Ishikawa (cell line): ENCODE results near the gene CLEC3B.

ENCODE experiments used
- CEBPB ChIP-seq: IDR thresholded peaks from 2 replicates; pipeline ENCODE4 v1.6.1; 2012
- CREB1 ChIP-seq: IDR thresholded peaks from 2 replicates; pipeline ENCODE4 v1.6.1; 2012; ENCODE audit warnings: low read depth
- EGR1 ChIP-seq: IDR thresholded peaks from 2 replicates; pipeline ENCODE4 v1.6.1; 2012
- EP300 ChIP-seq: IDR thresholded peaks from 2 replicates; pipeline ENCODE4 v1.6.1; 2012; ENCODE audit warnings: borderline replicate concordance
- FOXM1 ChIP-seq: IDR thresholded peaks from 2 replicates; pipeline ENCODE4 v1.6.1; 2012; ENCODE audit warnings: low read depth, borderline replicate concordance
- NFIC ChIP-seq: IDR thresholded peaks from 2 replicates; pipeline ENCODE4 v1.6.1; 2012
- RAD21 ChIP-seq: IDR thresholded peaks from 2 replicates; pipeline ENCODE4 v1.6.1; 2012; ENCODE audit warnings: low read depth
- TAF1 ChIP-seq: IDR thresholded peaks from 2 replicates; pipeline ENCODE4 v1.6.1; 2012; ENCODE audit warnings: low read depth, mild to moderate bottlenecking
- TCF12 ChIP-seq: IDR thresholded peaks from 2 replicates; pipeline ENCODE4 v1.6.1; 2012; ENCODE audit warnings: low read depth
- TEAD4 ChIP-seq: IDR thresholded peaks from 2 replicates; pipeline ENCODE4 v1.6.1; 2012
- YY1 ChIP-seq: IDR thresholded peaks from 2 replicates; pipeline ENCODE4 v1.6.1; 2012; ENCODE audit warnings: low read depth
- ZBTB7A ChIP-seq: IDR thresholded peaks from 2 replicates; pipeline ENCODE4 v1.6.1; 2012; ENCODE audit warnings: low read depth
- TF ChIP-seq, protein P1 (sequence below): IDR thresholded peaks from 2 replicates; pipeline ENCODE4 v1.6.1; 2012
- TF ChIP-seq, protein P2 (sequence below): IDR thresholded peaks from 2 replicates; pipeline ENCODE4 v1.6.1; 2012; ENCODE audit warnings: low read depth, mild to moderate bottlenecking
- TF ChIP-seq, protein P3 (sequence below): IDR thresholded peaks from 2 replicates; pipeline ENCODE4 v1.6.1; 2012

The CLEC3B gene, protein sequence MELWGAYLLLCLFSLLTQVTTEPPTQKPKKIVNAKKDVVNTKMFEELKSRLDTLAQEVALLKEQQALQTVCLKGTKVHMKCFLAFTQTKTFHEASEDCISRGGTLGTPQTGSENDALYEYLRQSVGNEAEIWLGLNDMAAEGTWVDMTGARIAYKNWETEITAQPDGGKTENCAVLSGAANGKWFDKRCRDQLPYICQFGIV

DNA sequence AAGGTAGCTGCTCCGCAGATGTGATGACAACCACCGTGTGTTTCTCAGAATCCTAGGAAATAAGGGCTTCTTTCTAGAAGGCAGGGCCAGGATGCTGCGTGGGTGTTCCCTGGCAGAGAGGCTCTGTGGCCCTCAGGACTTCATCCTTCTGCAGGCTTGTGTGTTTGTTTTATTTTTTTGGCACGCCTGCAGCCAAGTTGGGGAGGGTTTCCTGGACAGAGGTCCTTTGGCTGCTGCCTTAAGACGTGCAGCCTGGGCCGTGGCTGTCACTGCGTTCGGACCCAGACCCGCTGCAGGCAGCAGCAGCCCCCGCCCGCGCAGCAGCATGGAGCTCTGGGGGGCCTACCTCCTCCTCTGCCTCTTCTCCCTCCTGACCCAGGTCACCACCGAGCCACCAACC lies at the start of gene CLEC3B:
Gene CLEC3B (plus strand): TSS at position 266 of the 400 bp plus-strand sequence. CDS start 60 bp downstream, at position 326.
- TF ChIP-seq ZBTB7A: no peak
- TF ChIP-seq, protein P1, sequence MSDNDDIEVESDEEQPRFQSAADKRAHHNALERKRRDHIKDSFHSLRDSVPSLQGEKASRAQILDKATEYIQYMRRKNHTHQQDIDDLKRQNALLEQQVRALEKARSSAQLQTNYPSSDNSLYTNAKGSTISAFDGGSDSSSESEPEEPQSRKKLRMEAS: no peak
- TF ChIP-seq CREB1: no peak
- TF ChIP-seq NFIC: no peak
- TF ChIP-seq, protein P2, sequence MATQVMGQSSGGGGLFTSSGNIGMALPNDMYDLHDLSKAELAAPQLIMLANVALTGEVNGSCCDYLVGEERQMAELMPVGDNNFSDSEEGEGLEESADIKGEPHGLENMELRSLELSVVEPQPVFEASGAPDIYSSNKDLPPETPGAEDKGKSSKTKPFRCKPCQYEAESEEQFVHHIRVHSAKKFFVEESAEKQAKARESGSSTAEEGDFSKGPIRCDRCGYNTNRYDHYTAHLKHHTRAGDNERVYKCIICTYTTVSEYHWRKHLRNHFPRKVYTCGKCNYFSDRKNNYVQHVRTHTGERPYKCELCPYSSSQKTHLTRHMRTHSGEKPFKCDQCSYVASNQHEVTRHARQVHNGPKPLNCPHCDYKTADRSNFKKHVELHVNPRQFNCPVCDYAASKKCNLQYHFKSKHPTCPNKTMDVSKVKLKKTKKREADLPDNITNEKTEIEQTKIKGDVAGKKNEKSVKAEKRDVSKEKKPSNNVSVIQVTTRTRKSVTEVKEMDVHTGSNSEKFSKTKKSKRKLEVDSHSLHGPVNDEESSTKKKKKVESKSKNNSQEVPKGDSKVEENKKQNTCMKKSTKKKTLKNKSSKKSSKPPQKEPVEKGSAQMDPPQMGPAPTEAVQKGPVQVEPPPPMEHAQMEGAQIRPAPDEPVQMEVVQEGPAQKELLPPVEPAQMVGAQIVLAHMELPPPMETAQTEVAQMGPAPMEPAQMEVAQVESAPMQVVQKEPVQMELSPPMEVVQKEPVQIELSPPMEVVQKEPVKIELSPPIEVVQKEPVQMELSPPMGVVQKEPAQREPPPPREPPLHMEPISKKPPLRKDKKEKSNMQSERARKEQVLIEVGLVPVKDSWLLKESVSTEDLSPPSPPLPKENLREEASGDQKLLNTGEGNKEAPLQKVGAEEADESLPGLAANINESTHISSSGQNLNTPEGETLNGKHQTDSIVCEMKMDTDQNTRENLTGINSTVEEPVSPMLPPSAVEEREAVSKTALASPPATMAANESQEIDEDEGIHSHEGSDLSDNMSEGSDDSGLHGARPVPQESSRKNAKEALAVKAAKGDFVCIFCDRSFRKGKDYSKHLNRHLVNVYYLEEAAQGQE: no peak
- no peak for TF ChIP-seq EGR1
- no peak for TF ChIP-seq FOXM1
- no peak for TF ChIP-seq YY1
- TF ChIP-seq, protein P3, sequence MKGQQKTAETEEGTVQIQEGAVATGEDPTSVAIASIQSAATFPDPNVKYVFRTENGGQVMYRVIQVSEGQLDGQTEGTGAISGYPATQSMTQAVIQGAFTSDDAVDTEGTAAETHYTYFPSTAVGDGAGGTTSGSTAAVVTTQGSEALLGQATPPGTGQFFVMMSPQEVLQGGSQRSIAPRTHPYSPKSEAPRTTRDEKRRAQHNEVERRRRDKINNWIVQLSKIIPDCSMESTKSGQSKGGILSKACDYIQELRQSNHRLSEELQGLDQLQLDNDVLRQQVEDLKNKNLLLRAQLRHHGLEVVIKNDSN: no peak
- TF ChIP-seq TAF1: no peak
- no peak for TF ChIP-seq CEBPB
- no peak for TF ChIP-seq TEAD4
- TF ChIP-seq EP300: no peak
- TF ChIP-seq RAD21: no peak
- no peak for TF ChIP-seq TCF12

DNA sequence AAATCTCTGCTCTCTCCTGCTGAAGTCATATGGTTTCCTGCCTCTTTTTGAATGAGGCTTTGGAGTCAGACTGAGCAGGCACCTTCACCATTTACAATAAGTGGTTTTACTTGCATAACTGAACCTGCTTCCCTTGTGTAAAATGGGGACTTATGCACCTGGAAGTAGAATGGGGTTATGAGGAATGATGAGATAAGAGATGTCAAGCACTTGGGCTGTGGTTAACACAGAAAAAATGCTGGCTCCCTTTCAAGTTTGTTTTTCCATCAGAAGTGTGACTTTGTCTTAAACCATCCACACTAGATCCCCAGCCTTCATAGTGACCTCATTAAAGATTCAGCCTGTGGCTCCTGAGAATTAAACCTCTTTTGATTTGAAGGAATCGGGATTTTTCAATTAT lies 44.9 kb upstream of the CLEC3B start:
- no peak for TF ChIP-seq TAF1
- TF ChIP-seq ZBTB7A: no peak
- no peak for TF ChIP-seq TEAD4
- TF ChIP-seq FOXM1: no peak
- TF ChIP-seq RAD21: no peak
- TF ChIP-seq TCF12: no peak
- TF ChIP-seq EGR1: no peak
- TF ChIP-seq, protein P2: no peak
- no peak for TF ChIP-seq CREB1
- no peak for TF ChIP-seq EP300
- TF ChIP-seq NFIC: no peak
- TF ChIP-seq, protein P3: no peak
- no peak for TF ChIP-seq YY1
- TF ChIP-seq CEBPB: no peak
- TF ChIP-seq, protein P1: no peak

DNA sequence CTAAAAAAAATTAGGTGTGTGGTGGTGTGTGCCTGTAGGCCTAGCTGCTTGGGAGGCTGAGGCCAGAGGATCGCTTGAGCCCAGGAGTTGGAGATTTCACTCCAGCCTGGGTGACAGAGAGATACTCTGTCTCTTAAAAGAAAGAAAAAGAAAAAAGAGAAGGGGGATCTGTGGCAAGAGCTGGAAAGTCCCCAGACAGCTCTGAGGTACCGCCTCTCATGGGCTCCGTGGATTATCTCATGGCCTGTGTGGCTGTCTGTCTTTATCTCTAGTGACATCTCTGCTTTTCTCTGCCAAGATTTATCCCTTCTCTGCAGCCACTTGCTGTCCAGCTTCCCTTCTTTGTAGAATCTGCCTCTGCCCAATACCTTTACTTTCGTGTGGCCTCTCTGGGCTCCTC lies 44.4 kb upstream of the CLEC3B start:
- TF ChIP-seq TEAD4: no peak
- TF ChIP-seq CEBPB: no peak
- no peak for TF ChIP-seq RAD21
- TF ChIP-seq EP300: no peak
- TF ChIP-seq TAF1: no peak
- no peak for TF ChIP-seq EGR1
- TF ChIP-seq ZBTB7A: no peak
- TF ChIP-seq, protein P1: no peak
- no peak for TF ChIP-seq CREB1
- TF ChIP-seq NFIC: no peak
- TF ChIP-seq TCF12: no peak
- no peak for TF ChIP-seq YY1
- TF ChIP-seq, protein P2: no peak
- TF ChIP-seq FOXM1: no peak
- TF ChIP-seq, protein P3: no peak
